Prostate gland (tissue), 2 donors: ENCODE results near the gene PTGES2. TPM values are rescaled to one million over a fixed set of nuclear protein-coding genes. Genes with fewer than 3 reads are reported as not detected.
A peak's percentile ranks its signal among the peaks of the same experiment; 100 is the strongest.

ENCODE experiments used
- DNase-seq: peaks from one replicate; pipeline ENCODE4 v3.0.0-alpha.2; 2019; ENCODE audit warnings: low spot score
- H3K27ac ChIP-seq, 2 donors: fragments of 200-600 bp; sonication (generic); 2 replicates each; pipeline ENCODE4 v1.5.1; 2017 to 2019
- H3K27me3 ChIP-seq: fragments of 200-600 bp; sonication (generic); replicated peaks from 2 replicates; pipeline ENCODE4 v1.5.1; 2019; ENCODE audit not compliant: insufficient read depth
- H3K36me3 ChIP-seq, 2 donors: fragments of 200-600 bp; sonication (generic); 1 replicate in 1 of 2; 2 replicates in 1 of 2; pipeline versions ENCODE4 v1.5.1 to v1.8.1; 2017 to 2019
- H3K4me1 ChIP-seq: fragments of 200-600 bp; sonication (generic); replicated peaks from 2 replicates; pipeline ENCODE4 v1.5.1; 2019
- H3K4me3 ChIP-seq, 2 donors: fragments of 200-600 bp; sonication (generic); 2 replicates each; pipeline ENCODE4 v1.5.1; 2017 to 2019
- H3K9me3 ChIP-seq: fragments of 200-600 bp; sonication (generic); 2 replicates; pipeline ENCODE4 v1.5.1; 2017
- CTCF ChIP-seq, 4 experiments: fragments of 200-600 bp in 2 of 4; fragments of 450-650 bp in 2 of 4; sonication (generic) in 2 of 4; IDR thresholded peaks; 1 replicate in 3 of 4; 2 replicates in 1 of 4; pipeline ENCODE4 v1.5.1; 2016 to 2019; ENCODE audit warnings: antibody characterized with exemption in 4 of 4, mild to moderate bottlenecking in 2 of 4, moderate library complexity in 2 of 4
- POLR2A ChIP-seq: fragments of 450-650 bp; IDR thresholded peaks from one replicate; pipeline ENCODE4 v1.6.1; 2016; ENCODE audit warnings: antibody characterized with exemption, mild to moderate bottlenecking
- POLR2AphosphoS5 ChIP-seq: sonication (generic); formaldehyde crosslinking; IDR thresholded peaks from one replicate; pipeline ENCODE4 v1.6.1; 2017; ENCODE audit warnings: antibody characterized with exemption
- WGBS: methylation state at CpG from one replicate; pipeline ENCODE4 v1.1.5; 2018; 5-methylcytosine and 5-hydroxymethylcytosine counted together
- intact Hi-C: fragments of 100-400 bp; cut with DNase I; formaldehyde crosslinking; loops from one replicate; pipeline ENCODE4 v1.14.2; 2022
- total RNA-seq, 2 donors: library from RNA; depleted of rRNA; stranded (reverse); fragments of >200 nt; gene quantifications; one replicate each; pipeline ENCODE4 v1.1.0, GENCODE V29; 2016

Gene PTGES2
- total RNA-seq, 2 donors from 2014 or later, result 89.4 to 96.1 TPM

DNA sequence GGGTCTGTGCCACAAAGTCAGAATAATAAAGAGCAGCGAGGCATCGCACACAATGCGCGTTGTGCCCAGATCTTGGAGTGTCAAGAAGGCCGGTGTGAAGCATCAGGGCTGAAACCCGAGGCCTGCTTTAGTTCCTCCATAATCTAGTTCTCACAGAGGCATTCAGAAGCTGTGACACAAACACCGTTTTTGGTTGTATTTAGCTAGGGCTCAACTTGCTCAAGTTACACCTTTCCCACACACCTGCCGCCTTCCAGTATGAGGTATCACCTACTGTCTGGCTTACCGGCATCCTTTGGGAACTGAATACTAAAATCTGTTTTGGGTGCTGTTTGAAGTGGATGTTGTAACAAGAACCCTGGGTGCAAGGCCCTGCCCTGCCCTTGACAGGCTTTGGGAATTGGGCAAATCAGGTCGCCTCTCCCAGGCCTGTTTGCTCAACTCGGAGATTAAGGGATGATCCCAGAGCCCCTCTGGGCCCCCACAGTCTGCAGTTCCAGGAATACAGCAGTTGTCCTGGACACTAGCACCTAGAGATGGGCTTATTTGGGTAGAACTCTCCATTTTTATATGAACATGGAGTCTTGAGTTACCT lies 32.5 kb downstream of the PTGES2 start:
- WGBS, result 58% methylated on average over 11 of the region's 11 CpGs

GRCh38 chr9:128094166-128094949 lies 33.2 kb downstream of the PTGES2 start:
- DNase-seq, result peak; percentile 94
- Histone ChIP-seq H3K36me3 (no peaks in the 10 kb centered on the region), H3K4me3 (peak overlapping the region; percentile 1 to 9), H3K4me1 (peaks cover 26% of the 10 kb centered on the region), H3K9me3 (no peaks in the 10 kb centered on the region), H3K27ac (peak overlapping the region; percentile 86 to 92), H3K27me3 (no peaks in the 10 kb centered on the region)
- WGBS, result 11% methylated on average over 8 of the region's 8 CpGs
- TF ChIP-seq POLR2AphosphoS5 (peak; percentile 98), POLR2A (peak; percentile 89), CTCF (IDR thresholded peaks at IDR 0.05) (no peak)
- intact Hi-C loops, result loop anchor here (10.0 kb wide), 1 partner anchor 130 kb away; no protein-coding TSS in a partner anchor

More for the DNA sequence above, 32.5 kb downstream of the PTGES2 start:
- Histone ChIP-seq H3K36me3 (no peaks in the 10 kb centered on the region), H3K9me3 (no peaks in the 10 kb centered on the region), H3K4me1 (peaks cover 32% of the 10 kb centered on the region), H3K4me3 (no peak overlapping the region), H3K27ac (peak overlapping the region; percentile 86 to 92), H3K27me3 (no peaks in the 10 kb centered on the region)
- TF ChIP-seq CTCF (IDR thresholded peaks at IDR 0.05) (no peak), POLR2AphosphoS5 (no peak), POLR2A (no peak)
- no peak for DNase-seq
- intact Hi-C loops, result loop anchor here (10.0 kb wide), 1 partner anchor 130 kb away; no protein-coding TSS in a partner anchor

- H3K27ac ChIP-seq, result peak overlapping the region; percentile 86 to 92
- H3K9me3 ChIP-seq, result no peaks in the 10 kb centered on the region
- peaks cover 17% of the 10 kb centered on the region for H3K4me1 ChIP-seq
- H3K36me3 ChIP-seq, result no peaks in the 10 kb centered on the region
- DNase-seq, result no peak
- TF ChIP-seq CTCF (IDR thresholded peaks at IDR 0.05) (no peak), POLR2A (no peak), POLR2AphosphoS5 (no peak)
- 38% methylated on average over 4 of the region's 4 CpGs for WGBS
- H3K27me3 ChIP-seq, result no peaks in the 10 kb centered on the region
- no peak overlapping the region for H3K4me3 ChIP-seq
- intact Hi-C loops, result loop anchor here (10.0 kb wide), 1 partner anchor 128 kb away; no protein-coding TSS in a partner anchor
Observed at GRCh38 chr9:128093011-128093410, 34.5 kb downstream of the PTGES2 start.

DNA sequence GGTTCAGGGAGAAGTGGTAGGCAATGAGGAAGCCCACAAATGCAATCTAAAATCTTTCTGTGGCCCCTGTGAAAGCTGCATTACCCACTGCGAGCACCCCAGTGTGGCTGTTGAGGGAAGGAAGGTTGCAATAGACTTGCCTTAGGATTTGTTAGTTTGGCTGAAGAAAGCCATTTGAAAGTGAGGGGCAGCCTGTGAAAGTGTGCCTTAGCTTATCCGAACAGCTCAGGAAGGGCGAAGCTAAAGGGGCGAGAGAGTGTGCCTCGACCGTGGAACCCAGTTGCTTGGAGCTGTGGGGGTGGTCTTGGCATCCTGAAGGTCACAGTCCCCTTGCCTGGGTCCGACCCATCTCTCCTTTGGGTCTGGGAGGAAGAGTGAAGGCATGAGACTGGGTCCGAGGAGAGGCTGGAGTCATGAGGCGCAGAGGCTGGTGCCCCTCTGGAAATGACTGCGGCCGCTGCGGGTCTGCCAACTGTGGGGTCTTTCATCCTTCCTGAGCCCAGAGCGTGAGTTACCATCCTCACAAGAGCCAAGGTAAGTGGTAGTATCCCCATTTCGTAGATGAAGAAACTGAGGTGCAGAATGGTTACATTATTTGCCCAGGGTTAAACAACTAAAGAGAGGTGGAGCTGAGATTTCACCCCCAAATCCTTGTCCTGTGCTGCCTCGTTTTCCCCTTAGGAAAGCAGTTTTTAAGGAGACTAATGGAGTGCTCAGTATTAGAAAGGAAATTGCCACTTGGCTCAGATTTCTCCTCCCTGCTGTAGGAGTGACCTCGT lies 35.1 kb downstream of the PTGES2 start:
- no peak for DNase-seq
- H3K27me3 ChIP-seq, result no peaks in the 10 kb centered on the region
- no peaks in the 10 kb centered on the region for H3K9me3 ChIP-seq
- WGBS, result 64% methylated on average over 16 of the region's 16 CpGs
- intact Hi-C loops, result loop anchor here (10.0 kb wide), 1 partner anchor 128 kb away; no protein-coding TSS in a partner anchor
- no peak overlapping the region for H3K4me3 ChIP-seq
- H3K4me1 ChIP-seq, result peaks cover 12% of the 10 kb centered on the region
- H3K36me3 ChIP-seq, result no peaks in the 10 kb centered on the region
- TF ChIP-seq POLR2AphosphoS5 (no peak), POLR2A (no peak), CTCF (IDR thresholded peaks at IDR 0.05) (no peak)
- peak overlapping the region; percentile 86 to 92 for H3K27ac ChIP-seq
